Stimulated activated CD8-positive, alpha-beta memory T cell treated with anti-CD3 and anti-CD28 coated beads, Interleukin-7, amount 100 ng/mL, for 24 hours (primary cell): Measurements from ENCODE around the gene BSND.
"Not testable (repeated sequence)": the region's sequence is repeated elsewhere in the genome, so short reads cannot be mapped to it uniquely, and the experiment has no call there.

Experiments
- DNase-seq: peaks from one replicate; pipeline ENCODE4 v3.0.0-alpha.2; 2020; ENCODE audit warnings: low read depth

BSND gene

DNA sequence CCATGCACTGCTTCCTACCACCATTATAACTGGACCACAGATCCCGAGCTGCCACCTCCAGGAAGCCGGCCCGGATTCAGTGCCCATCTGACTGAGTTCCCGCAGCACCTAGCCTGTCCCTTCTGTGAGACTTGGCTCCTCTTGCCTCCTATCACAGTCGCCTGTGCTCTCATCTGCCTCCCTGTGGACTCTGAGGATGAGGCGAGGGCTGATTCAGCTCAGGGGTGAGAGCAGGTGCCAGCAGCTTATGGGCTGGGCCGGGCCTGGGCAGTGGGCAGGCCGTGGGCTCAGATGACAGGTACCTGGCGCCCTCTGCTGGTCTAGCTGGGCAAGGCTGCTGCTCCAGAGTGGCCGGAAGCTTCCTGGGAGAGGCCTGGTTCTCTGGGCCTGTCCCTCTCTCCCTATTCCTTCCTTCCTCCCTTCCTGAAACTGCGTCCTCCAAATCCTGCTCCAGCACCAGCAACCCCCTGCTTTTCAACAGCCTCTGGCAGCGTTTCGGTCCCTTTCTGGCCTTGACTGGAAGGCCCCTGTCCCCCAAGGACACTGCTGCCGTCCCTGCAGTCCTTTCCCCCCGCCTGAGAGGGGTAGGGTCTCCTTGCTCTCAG lies 23.3 kb downstream of the BSND start:
- peak; percentile 47 for DNase-seq

DNA sequence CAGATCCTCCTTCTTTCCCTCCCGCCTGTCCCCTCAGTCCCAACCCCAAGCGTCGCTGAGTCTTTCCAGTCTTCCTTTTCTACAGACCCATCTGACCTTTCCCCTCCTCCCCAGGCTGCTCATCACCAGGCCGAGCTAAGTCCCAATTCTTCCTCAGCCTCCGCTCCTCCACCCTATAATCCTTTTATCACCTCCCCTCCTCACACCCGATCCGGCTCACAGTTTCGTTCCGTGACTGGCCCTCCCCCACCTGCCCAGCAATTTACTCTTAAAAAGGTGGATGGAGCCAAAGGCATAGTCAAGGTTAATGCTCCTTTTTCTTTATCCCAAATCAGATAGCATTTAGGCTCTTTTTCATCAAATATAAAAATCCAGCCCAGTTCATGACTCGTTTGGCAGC lies 25.4 kb downstream of the BSND start:
- DNase-seq = not testable (repeated sequence)

DNA sequence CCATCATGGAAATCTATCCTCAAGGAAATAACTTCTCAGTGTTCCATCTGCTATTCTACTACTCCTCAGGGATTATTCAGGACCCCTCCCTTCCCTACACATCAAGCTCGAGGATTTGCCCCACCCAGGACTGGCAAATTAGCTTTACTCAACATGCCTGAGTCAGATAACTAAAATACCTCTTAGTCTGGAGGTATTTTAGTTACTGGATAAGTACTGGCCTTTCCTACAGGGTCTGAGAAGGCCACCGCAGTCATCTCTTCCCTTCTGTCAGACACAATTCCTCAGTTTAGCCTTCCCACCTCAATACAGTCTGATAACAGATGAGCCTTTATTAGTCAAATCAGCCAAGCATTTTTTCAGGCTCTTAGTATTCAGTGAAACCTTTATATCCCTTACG lies 27.9 kb downstream of the BSND start:
- not testable (repeated sequence) for DNase-seq

DNA sequence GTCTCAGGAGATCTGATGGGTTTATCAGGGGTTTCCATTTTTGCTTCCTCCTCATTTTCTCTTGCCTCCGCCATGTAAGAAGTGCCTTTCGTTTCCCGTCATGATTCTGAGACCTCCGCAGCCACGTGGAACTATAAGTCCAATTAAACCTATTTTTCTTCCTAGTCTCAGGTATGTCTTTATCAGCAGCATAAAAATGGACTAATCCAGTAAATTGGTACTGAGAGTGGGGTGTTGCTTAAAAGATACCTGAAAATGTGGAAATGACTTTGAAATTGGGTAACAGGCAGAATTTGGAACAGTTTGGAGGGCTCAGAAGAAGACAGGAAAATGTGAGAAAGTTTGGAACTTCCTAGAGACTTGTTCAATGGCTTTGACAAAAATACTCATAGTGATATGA lies 32.4 kb downstream of the BSND start:
- not testable (repeated sequence) for DNase-seq

DNA sequence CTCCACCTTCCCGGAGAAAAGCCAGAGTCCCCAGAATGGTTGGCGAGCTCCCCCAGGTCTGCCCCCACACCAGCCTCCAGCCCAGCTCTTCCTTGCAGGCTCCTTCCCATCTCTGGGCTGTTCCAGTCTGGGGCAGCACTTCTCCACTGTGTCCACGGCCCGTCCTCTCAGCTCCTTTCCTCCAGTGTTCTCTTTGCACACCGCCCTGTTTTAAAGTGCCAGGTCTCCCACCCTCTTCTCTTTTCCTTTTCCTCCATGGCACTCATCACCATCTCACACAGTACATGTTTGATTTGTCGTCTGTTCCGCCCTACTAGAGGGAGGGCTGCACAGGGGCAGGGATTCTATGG lies 34.5 kb downstream of the BSND start:
- DNase-seq = no peak

DNA sequence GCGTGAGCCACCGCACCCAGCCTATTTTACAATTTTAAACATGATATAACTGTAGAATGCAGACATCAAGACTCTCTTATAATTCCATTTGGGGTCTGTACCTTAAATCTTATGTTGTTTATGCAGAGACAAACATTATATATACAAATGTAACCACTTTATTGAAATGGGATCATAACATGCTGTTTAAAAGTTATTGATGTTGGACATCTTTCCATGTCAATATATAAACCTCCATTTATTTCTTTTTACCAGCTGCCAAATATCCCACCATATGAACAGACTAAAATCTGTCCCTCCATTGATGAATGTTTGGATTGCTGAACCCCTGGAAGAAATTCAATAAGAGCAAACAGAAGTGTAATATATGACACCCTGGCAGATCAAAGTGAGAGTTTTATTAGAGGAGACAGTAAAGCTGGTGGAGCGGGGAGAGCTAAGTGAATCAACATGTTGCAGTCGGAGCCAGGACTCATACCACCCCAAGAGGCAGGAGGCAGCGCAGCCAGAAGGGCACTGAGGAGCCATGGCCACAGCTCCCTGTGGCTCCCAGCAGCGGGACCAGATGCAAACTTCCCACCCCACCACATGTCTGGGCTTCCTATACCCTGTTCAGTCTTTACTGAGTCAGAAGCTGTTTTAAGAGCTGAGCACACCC lies 35.9 kb downstream of the BSND start:
- no peak for DNase-seq

DNA sequence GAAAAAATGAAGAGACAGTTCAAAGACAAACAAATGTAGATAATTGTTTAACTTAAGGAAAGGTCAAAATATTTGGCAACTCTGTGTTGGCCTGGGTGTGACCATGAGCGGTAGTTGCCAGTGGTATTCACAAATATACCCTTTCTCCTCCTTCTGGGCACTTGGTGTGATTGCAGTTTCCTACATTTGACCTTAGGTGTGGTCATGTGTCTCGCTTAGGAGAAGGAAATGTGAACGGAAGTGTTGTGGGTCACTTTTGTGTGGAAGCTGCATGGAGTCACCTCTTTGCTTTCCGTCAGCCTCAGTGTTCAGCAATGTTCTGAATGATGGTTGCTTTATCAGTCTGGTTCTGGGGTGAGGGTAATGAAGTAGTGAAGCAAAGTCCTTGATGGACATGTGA lies 37.2 kb downstream of the BSND start:
- DNase-seq = no peak

DNA sequence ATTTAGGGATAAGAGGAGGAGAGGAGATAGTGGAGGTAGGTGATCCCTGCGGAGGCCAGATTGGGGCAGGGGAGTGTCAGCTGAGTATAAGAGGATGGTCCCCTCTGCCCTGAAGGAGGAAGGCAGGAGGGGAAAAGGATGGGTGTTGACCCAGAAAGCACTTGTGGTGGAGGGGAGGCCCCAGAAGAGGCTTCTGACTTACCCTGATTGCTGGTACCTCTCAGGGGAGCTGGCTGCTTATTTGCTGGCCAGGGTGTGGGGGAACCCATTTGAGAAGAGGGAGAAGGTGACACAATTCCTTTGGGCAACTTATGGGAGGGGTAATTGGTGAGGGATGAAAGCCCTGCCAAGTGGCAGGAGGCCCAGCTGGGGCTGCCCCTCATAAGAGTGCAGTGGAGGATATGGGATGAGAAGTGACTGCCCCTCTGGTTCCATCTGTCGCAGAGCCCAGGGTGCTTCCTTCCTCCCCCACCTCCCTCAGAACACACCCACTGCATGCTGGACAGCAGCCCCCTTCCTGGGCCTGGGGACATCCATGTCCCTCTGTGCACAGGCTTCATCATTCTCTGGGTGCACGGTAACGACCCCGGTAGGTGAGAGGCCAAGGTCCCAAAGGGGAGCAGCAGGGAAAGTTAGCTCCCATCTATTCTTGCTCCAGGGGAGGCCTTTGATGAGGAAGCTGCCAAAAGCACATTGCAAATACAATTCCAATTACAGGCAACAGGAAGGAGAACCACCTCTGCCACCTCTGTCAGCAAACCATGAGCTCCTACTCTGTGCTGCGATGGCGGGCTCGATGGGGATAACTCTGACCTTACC lies 39.2 kb downstream of the BSND start:
- DNase-seq = no peak

DNA sequence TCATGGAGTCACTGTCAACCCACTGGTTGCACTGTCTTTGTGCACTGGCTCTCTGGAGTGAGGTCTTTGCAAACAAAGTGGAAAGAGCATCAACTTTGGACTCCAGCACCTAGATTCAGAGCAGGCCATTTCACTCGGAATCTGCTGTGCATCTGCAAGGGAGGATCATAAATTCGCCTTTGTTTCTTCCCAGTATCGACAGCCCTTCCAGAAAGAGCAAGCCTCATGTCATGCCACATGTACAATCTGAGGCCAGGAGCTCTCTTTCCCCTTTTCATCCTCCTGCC lies 39.8 kb downstream of the BSND start:
- no peak for DNase-seq

DNA sequence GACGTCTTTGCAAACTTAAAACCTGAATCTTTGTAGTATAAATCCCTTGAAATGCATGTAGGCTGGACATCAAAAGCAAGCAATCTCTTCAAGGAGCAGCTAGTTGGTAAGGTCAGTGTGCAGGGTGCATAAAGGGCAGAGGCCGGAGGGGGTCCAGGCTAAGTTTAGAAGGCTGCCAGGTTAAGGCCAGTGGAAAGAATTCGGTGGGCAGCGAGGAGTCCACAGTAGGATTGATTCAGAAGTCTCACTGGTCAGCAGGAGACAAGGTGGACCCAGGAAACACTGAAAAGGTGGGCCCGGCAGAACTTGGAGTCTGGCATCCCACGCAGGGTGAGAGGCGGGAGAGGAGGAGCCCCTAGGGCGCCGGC lies 40.2 kb downstream of the BSND start:
- DNase-seq = no peak

DNA sequence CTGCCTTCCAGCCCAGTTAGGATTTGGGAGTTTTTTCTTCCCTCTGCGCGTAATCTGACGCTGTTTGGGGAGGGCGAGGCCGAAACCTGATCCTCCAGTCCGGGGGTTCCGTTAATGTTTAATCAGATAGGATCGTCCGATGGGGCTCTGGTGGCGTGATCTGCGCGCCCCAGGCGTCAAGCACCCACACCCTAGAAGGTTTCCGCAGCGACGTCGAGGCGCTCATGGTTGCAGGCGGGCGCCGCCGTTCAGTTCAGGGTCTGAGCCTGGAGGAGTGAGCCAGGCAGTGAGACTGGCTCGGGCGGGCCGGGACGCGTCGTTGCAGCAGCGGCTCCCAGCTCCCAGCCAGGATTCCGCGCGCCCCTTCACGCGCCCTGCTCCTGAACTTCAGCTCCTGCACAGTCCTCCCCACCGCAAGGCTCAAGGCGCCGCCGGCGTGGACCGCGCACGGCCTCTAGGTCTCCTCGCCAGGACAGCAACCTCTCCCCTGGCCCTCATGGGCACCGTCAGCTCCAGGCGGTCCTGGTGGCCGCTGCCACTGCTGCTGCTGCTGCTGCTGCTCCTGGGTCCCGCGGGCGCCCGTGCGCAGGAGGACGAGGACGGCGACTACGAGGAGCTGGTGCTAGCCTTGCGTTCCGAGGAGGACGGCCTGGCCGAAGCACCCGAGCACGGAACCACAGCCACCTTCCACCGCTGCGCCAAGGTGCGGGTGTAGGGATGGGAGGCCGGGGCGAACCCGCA lies 40.8 kb downstream of the BSND start, which contains the start of gene PCSK9:
TSS of gene PCSK9 (plus strand) at position 207 of the 741 bp plus-strand sequence. CDS start at position 497, 290 bp downstream.
- no peak for DNase-seq

DNA sequence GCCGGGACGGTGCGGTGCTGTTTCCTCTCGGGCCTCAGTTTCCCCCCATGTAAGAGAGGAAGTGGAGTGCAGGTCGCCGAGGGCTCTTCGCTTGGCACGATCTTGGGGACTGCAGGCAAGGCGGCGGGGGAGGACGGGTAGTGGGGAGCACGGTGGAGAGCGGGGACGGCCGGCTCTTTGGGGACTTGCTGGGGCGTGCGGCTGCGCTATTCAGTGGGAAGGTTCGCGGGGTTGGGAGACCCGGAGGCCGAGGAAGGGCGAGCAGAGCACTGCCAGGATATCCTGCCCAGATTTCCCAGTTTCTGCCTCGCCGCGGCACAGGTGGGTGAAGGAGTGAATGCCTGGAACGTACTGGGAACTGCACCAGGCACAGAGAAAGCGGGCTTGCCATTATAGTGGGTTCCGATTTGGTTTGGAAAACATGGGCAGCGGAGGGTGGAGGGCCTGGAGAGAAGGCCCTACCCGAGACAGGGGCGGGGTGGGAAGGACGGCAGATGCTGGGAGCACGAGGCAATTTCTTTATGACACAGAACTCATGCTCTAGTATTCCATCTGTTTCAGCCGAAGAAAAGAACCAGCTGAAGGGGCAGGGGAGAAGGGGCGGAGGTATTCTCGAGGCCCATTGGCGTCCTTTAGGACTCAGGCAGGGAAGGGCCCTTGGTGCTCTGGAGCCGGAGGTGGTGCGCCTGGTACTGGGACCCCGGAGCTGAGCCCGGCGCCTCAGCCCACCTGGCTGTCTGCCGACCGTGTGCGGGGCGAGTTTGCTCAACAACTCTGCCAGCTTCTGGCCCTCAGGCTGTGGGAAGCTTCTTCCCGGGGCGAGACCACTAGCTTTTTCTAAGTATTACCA lies 41.6 kb downstream of the BSND start:
- DNase-seq = no peak

DNA sequence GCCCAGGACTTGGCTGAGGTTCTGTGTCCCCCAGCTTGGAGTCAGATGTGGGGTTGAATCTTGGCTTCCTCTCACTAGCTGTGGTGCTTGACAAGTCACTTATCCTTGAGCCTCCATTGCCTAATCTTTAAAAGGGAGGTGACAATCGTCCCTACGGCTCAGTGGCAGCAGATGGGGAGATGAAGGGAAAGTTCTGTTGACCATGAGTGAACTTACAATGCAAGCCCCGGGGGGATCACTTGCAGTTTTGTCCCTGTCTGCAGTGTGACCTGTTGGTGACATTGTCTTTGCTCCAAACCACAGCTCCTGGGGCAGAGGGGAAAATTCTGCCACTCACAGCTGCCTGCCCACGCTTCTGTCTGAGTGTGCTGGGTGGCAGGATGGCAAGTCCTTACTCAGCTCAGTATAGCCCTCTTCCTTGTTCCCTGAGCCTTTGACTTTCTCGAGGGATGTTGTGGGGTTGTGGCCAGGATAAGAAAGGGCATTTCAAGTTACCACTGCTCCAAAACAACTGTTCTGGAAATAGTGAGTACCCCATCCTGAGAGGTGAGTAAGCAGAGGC lies 42.3 kb downstream of the BSND start:
- DNase-seq = no peak

DNA sequence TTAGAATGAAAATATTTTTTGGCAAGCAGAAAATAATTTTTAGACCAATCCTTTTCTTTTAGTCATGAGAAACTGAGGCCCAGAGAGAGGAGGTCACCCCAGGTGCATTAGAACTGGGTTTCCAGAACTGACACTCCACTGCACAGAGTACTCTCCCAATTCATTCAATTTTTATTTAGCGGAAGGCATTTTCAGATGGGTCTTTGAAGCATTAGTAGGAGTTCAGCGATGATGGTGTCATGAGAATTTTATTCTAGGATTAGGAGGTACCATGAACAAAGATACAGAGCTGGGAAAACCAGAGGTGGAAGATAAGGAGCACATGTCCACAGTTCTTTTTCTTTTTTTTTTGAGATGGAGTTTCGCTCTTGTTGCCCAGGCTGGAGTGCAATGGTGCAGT lies 42.9 kb downstream of the BSND start:
- no peak for DNase-seq

DNA sequence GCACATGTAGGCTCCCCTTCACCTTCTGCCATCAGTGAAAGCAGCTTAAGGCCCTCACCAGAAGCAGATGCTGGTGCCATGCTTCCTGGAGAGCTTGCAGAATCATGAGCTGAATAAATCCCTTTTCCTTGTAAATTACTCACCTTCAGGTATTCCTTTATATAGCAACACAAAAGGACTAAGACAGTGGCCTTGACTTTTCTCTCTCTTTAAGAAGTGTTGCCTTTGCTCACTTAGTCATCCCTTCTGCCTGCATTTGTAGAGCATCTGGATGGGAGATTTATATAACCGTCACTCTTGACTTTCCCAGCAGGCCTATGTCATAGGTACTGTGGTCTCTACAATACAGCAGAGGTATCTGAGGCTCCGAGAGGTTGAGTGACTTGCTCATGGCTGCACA lies 44.3 kb downstream of the BSND start:
- DNase-seq = no peak

DNA sequence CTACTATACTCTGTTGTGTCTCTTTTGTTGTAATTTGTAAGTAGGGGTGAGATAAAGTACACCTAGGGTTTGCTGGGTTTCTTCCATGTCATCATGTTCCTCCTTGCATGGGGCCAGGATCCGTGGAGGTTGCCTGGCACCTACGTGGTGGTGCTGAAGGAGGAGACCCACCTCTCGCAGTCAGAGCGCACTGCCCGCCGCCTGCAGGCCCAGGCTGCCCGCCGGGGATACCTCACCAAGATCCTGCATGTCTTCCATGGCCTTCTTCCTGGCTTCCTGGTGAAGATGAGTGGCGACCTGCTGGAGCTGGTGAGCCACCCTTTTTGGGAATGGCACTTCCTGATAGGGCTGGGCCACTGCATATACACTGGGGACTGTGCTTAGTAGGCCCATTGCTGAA lies 45.0 kb downstream of the BSND start:
- no peak for DNase-seq

DNA sequence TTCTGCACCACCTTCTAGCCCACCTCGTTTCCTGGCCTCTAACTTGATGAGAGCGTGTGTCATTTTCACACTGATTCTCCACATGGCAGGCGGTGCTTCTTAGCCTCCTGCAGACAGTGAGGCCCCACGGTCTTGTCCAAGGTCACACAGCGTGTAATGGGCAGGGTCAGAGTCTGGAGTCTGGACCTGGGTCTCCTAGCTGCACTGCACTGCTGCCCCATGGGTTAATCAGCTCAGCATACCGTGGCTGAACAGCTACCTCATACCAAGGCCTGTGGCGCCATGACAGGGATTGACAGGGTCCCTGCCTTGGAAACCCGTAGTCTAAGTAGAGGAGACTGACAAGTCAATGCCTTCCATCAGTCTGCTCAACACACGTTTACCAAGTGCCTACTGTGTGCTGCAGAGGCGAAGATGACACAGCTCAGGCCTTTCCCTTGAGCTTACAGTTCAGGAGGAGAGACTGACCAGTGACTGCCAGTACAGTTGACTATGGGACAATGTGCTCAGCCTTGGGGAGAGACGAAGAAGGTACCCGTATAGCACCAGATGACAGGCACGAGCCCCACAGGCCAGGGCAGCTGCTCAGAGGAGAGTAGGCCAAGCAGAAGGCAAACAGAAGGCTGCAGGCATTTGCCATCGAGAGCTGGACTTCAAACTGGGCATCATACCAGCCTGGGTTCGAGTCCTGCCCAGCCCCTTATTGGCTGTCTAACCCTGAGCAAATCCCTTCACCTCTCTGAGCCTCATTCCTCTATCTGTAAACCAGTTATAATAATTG lies 46.1 kb downstream of the BSND start:
- no peak for DNase-seq

DNA sequence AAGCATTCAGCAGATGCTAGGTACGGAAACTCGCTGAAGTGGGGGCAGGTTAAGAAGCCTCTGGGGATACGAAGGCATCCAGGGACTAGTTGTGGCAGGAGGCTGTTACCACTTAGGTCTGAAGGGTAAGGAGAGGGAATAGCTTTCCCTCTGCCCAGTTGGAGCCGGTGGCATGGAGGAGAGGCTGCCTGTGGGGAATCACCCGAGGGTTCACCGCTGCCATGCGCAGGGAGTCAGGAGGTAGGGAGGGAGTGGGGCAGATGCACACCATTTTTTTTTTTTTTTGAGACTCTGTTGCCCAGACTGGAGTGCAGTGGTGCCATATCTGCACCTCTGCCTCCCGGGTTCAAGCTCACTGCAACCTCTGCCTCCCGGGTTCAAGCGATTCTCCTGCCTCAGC lies 46.7 kb downstream of the BSND start:
- no peak for DNase-seq

DNA sequence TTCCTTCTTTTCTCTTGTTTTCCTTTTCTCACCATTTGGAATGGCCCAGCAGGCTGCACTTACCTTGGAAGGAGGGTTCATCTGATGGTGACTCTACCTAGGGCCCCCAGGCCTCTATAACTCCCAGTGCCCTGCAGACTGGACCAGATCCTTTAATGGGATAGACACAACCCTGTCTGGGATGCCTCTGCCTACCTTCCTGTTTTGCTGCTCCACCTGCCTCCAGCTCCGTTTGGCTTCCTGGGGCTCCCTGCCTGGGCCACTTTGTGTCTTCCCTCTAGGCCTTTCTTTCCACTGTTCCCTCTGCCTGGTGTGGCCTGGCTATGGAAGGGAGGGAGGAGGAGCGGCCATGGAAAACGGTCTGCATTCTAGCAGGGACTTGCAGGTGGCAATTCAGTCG lies 48.1 kb downstream of the BSND start:
- no peak for DNase-seq

DNA sequence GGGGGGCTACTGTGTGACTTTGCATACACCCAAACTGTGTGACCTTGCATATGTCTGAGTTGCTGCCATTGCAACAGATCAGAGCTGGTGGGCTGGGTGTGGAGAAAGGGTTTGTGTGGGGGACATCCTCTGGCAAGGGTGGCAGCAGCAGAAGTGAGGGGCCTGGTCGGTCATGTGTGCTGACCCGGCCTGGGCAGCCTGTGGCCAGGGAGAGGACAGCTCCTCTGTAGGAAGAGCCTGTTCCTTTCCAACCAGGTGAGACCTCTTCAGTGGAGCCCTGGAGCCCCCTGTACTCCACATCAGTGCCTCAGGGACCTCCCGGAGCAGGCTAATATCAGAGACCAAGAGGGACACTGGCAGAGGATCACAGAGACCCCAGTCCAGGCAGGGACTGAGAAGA lies 48.9 kb downstream of the BSND start:
- DNase-seq = no peak
